NCI-H2196 (cell line): Measurements from ENCODE around the gene RAB1B.
"Not testable (repeated sequence)": the region's sequence is repeated elsewhere in the genome, so short reads cannot be mapped to it uniquely, and the experiment has no call there.

ENCODE experiments used
- DNase-seq: peaks from one replicate; lab custom pipeline; 2025; ENCODE audit not compliant: unreplicated experiment; lab: John Stamatoyannopoulos, UW

The RAB1B gene

GRCh38 chr11:66317723-66318599 is 49.5 kb downstream of the RAB1B start:
- DNase-seq = no peak

DNA sequence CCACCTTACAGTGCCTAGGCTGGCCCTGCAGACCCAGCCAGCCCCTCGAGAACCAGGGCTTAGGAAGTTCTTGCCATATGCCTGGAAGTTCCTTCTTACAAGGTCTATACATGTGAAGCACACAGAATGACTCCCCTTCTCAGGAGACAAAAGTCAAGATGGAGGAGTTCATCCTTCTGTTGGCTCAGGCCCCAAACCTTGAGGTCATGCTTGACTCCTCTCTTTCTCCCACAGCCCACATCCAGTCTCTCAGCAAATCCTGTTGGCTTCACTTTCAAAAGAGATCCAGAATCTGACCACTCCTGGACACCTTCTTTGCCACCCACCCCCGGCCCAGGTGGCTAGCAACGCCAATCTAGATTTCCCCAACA is 50.1 kb downstream of the RAB1B start:
- no peak for DNase-seq

DNA sequence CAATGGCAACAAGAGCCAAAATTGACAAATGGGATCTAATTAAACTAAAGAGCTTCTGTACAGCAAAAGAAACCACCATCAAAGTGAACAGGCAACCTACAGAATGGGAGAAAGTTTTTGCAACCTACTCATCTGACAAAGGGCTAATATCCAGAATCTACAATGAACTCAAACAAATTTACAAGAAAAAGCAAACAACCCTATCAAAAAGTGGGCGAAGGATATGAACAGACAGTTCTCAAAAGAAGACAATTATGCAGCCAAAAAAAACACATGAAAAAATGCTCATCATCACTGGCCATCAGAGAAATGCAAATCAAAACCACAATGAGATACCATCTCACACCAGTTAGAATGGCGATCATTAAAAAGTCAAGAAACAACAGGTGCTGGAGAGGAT is 51.9 kb downstream of the RAB1B start:
- not testable (repeated sequence) for DNase-seq

DNA sequence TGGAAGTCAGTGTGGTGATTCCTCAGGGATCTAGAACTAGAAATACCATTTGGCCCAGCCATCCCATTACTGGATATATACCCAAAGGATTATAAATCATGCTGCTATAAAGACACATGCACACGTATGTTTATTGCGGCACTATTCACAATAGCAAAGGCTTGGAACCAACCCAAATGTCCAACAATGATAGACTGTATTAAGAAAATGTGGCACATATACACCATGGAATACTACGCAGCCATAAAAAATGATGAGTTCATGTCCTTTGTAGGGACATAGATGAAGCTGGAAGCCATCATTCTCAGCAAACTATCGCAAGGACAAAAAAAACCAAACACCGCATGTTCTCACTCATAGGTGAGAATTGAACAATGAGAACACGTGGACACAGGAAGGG is 52.3 kb downstream of the RAB1B start:
- DNase-seq = not testable (repeated sequence)

DNA sequence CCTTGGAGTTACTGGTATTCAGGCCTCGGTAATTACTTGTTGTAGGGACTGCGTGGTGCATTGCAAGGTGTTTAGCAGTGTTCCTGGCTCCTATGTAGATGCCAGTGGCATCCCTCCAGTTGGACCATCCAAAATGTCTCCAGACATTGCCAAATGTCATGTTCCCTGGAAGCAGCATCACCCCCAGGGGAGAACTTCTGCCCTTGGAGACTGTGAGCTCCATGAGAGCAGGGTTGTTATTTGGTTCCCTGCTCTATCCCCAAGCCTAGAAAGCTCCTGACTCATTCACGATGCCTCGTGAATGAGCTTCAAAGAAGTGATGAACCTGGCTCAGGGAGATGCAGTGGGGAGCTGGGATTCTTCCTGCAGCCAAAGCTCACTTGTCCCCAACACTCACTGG is 53.2 kb downstream of the RAB1B start:
- DNase-seq = no peak

- no peak for DNase-seq
Measured at GRCh38 chr11:66322732-66323427, 54.4 kb downstream of the RAB1B start.

GRCh38 chr11:66323684-66324083 is 55.2 kb downstream of the RAB1B start:
- no peak for DNase-seq

GRCh38 chr11:66324664-66325063 is 56.2 kb downstream of the RAB1B start:
- DNase-seq = no peak

DNA sequence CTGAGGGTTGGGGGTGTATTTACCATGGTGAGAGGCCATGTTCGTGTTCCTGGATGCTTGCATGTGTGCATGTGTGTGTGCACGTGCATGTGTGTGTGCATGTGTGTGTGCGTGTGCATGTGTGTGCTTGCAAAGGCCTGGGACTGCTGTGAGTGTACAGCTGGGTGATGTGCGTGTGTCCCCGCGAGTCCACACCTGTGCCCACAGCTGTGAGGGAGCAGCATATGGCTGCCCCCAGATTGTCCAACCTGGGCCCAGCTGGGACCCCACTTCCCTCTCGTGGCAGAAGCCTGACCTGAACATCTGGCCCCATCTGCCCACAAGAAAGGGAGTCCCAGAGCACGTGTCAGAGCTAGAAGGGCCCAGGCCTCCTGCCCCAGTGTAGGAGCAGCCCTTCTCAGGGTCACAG is 56.8 kb downstream of the RAB1B start:
- DNase-seq = no peak

GRCh38 chr11:66326261-66327111 is 58.0 kb downstream of the RAB1B start:
- DNase-seq = no peak
